SKM-1 (cell line): ENCODE measurements around the gene TMEM271.

Experiments
- DNase-seq: peaks from one replicate; lab custom pipeline; 2025; ENCODE audit not compliant: unreplicated experiment; lab: John Stamatoyannopoulos, UW

The TMEM271 gene

GRCh38 chr4:581181-581580 is 5.1 kb upstream of the TMEM271 start:
- no peak for DNase-seq

GRCh38 chr4:579543-580175 is 3.6 kb upstream of the TMEM271 start:
- DNase-seq: no peak

- DNase-seq: no peak
Observed at GRCh38 chr4:578451-579443, 2.7 kb upstream of the TMEM271 start.

- no peak for DNase-seq
Observed at GRCh38 chr4:577499-578450, 1.7 kb upstream of the TMEM271 start.

GRCh38 chr4:576991-577498 is 950 bp upstream of the TMEM271 start:
- DNase-seq: no peak

GRCh38 chr4:575281-576141 is 584 bp downstream of the TMEM271 start:
- no peak for DNase-seq

- DNase-seq: no peak
Observed at GRCh38 chr4:574346-575161, 1.5 kb downstream of the TMEM271 start.

GRCh38 chr4:573122-573892 is 2.8 kb downstream of the TMEM271 start:
- DNase-seq: no peak

- no peak for DNase-seq
Observed at GRCh38 chr4:572594-572993, 3.5 kb downstream of the TMEM271 start.

GRCh38 chr4:571838-572572 is 4.1 kb downstream of the TMEM271 start:
- no peak for DNase-seq

- DNase-seq: no peak
Observed at GRCh38 chr4:570754-571153, 5.3 kb downstream of the TMEM271 start.

GRCh38 chr4:569958-570667 is 6.0 kb downstream of the TMEM271 start:
- no peak for DNase-seq

GRCh38 chr4:568962-569361 is 7.1 kb downstream of the TMEM271 start:
- DNase-seq: no peak

- no peak for DNase-seq
Observed at GRCh38 chr4:568351-568652, 7.8 kb downstream of the TMEM271 start.

GRCh38 chr4:567457-568350 is 8.4 kb downstream of the TMEM271 start:
- DNase-seq: no peak
